HepG2 (cell line): ENCODE data around the gene HAPLN2. TPM values are rescaled to one million over a fixed set of nuclear protein-coding genes. Genes with fewer than 3 reads are reported as not detected.

Experiments
- CEBPG ChIP-seq: IDR thresholded peaks from 2 replicates; pipeline ENCODE4 v1.6.1; 2016
- RFXAP ChIP-seq: sonication (generic); formaldehyde crosslinking; IDR thresholded peaks from 2 replicates; pipeline ENCODE4 v1.4.0; 2020; ENCODE audit warnings: missing genetic modification reagents, borderline replicate concordance
- ZNF329 ChIP-seq: sonication (generic); formaldehyde crosslinking; IDR thresholded peaks from 2 replicates; pipeline ENCODE4 v1.9.0; 2021; ENCODE audit warnings: low read depth, mild to moderate bottlenecking, missing genetic modification reagents
- polyA plus RNA-seq, 8 experiments: library from polyadenylated mRNA; depleted of rRNA in 3 of 8; stranded (reverse) in 7 of 8; unstranded in 1 of 8; fragments of >200 nt; fragmentation: Illumina TruSeq in 4 of 8; extraction: Trizol in 4 of 8; gene quantifications; 2 replicates each; pipeline versions ENCODE4 v1.2.1 to v1.2.3, GENCODE V29; 2011 to 2016; ENCODE audit warnings: low read depth in 4 of 8, missing spikeins in 1 of 8, mixed read lengths in 1 of 8; ENCODE audit not compliant: insufficient read depth in 1 of 8
- total RNA-seq, 5 experiments: library from RNA; depleted of rRNA; stranded (reverse); fragments of >200 nt; fragmentation: Illumina TruSeq; extraction: Trizol; gene quantifications; 2 replicates each; pipeline ENCODE4 v1.2.3, GENCODE V29; 2016; ENCODE audit warnings: low read depth in 1 of 5
- TF ChIP-seq, protein P1 (sequence below): sonication (generic); formaldehyde crosslinking; IDR thresholded peaks from 2 replicates; pipeline ENCODE4 v1.4.0; 2020; ENCODE audit warnings: missing genetic modification reagents

HAPLN2 gene
- total and polyA plus RNA-seq, 2 of the 13 experiments (the other 11 are each of a cell fraction or from before 2014, with no cell fraction given): not detected

DNA sequence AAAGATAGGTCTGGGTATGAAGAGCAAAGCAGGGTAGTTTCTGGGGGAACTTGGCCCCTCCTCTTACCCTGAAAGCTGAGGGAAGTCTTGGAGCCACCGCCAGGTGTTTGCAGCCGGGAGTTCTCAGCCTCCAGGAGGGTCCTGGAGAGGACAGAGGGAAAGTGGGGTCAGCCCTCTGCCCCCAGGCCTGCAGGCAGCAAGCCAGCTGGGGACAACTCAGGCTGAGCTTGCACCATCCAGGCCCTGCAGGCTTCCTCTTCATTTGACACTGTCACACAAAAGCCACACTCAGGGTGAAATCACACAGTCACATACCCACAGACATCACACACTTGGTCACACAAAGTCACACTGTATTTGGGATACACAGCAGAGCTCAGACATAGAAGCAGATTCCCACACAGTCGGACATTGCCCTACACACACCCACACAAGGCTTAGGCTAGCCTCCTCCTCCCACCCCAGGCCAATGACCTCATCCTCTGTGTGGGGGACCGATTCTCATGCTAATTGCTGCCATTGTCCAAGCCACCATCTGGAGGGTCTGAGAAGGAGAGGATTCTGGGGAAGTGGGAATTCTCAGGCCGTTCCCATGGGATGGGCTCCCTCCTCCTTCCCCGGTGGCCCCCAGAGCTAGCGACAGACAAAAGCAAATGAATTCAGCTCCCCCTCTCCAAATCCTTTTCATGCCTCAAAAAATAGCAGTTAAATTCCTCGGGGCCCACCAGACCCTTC is 54.3 kb downstream of the HAPLN2 start (continued):
- no peak for TF ChIP-seq CEBPG
- no peak for TF ChIP-seq RFXAP
- no peak for TF ChIP-seq ZNF329
- TF ChIP-seq, protein P1, sequence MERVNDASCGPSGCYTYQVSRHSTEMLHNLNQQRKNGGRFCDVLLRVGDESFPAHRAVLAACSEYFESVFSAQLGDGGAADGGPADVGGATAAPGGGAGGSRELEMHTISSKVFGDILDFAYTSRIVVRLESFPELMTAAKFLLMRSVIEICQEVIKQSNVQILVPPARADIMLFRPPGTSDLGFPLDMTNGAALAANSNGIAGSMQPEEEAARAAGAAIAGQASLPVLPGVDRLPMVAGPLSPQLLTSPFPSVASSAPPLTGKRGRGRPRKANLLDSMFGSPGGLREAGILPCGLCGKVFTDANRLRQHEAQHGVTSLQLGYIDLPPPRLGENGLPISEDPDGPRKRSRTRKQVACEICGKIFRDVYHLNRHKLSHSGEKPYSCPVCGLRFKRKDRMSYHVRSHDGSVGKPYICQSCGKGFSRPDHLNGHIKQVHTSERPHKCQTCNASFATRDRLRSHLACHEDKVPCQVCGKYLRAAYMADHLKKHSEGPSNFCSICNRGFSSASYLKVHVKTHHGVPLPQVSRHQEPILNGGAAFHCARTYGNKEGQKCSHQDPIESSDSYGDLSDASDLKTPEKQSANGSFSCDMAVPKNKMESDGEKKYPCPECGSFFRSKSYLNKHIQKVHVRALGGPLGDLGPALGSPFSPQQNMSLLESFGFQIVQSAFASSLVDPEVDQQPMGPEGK: peak; percentile 36; the same call in 1 of the 2 replicates

Other genes starting within 250 kb of the HAPLN2 start
- gene MEF2D, start 118.6 kb upstream of the HAPLN2 start, total RNA-seq (2016; rRNA removed; fragmentation: Illumina TruSeq; extraction: Trizol): 1.3 and 1.6 TPM in 2 replicates
- gene MEF2D, start 118.6 kb upstream of the HAPLN2 start, polyA plus RNA-seq (2011; rRNA removed): 3.9 and 4.8 TPM in 2 replicates
- gene IQGAP3, start 46.9 kb upstream of the HAPLN2 start, total RNA-seq (2016; rRNA removed; fragmentation: Illumina TruSeq; extraction: Trizol): 6.7 and 14.1 TPM in 2 replicates
- gene IQGAP3, start 46.9 kb upstream of the HAPLN2 start, polyA plus RNA-seq (2011; rRNA removed): 12.8 and 13.5 TPM in 2 replicates
- gene TTC24, start 39.7 kb upstream of the HAPLN2 start, total RNA-seq (2016; rRNA removed; fragmentation: Illumina TruSeq; extraction: Trizol): 0.13 and 0.15 TPM in 2 replicates
- gene TTC24, start 39.7 kb upstream of the HAPLN2 start, polyA plus RNA-seq (2011; rRNA removed): 0.18 and 0.30 TPM in 2 replicates
- gene NAXE, start 27.6 kb upstream of the HAPLN2 start, total RNA-seq (2016; rRNA removed; fragmentation: Illumina TruSeq; extraction: Trizol): 37.9 and 59.4 TPM in 2 replicates
- 35.0 and 39.4 TPM in 2 replicates for gene NAXE, start 27.6 kb upstream of the HAPLN2 start, polyA plus RNA-seq (2011; rRNA removed)
- gene GPATCH4, start 17.9 kb upstream of the HAPLN2 start, total RNA-seq (2016; rRNA removed; fragmentation: Illumina TruSeq; extraction: Trizol): 37.9 and 43.4 TPM in 2 replicates
- gene GPATCH4, start 17.9 kb upstream of the HAPLN2 start, polyA plus RNA-seq (2011; rRNA removed): 19.2 and 20.0 TPM in 2 replicates
- gene BCAN, start 22.7 kb downstream of the HAPLN2 start, total RNA-seq (2016; rRNA removed; fragmentation: Illumina TruSeq; extraction: Trizol): not detected in 2 replicates
- gene BCAN, start 22.7 kb downstream of the HAPLN2 start, polyA plus RNA-seq (2011; rRNA removed): not detected in 2 replicates
- 12.7 and 16.6 TPM in 2 replicates for gene NES, start 58.0 kb downstream of the HAPLN2 start, total RNA-seq (2016; rRNA removed; fragmentation: Illumina TruSeq; extraction: Trizol)
- 1.7 and 2.5 TPM in 2 replicates for gene NES, start 58.0 kb downstream of the HAPLN2 start, polyA plus RNA-seq (2011; rRNA removed)
- gene CRABP2, start 86.2 kb downstream of the HAPLN2 start, total RNA-seq (2016; rRNA removed; fragmentation: Illumina TruSeq; extraction: Trizol): 0.21 and 0.60 TPM in 2 replicates
- 0.37 and 0.40 TPM in 2 replicates for gene CRABP2, start 86.2 kb downstream of the HAPLN2 start, polyA plus RNA-seq (2011; rRNA removed)
- gene METTL25B, start 109.1 kb downstream of the HAPLN2 start, total RNA-seq (2016; rRNA removed; fragmentation: Illumina TruSeq; extraction: Trizol): 8.1 and 11.9 TPM in 2 replicates
- gene METTL25B, start 109.1 kb downstream of the HAPLN2 start, polyA plus RNA-seq (2011; rRNA removed): 24.0 and 26.3 TPM in 2 replicates
- gene ISG20L2, start 109.4 kb downstream of the HAPLN2 start, total RNA-seq (2016; rRNA removed; fragmentation: Illumina TruSeq; extraction: Trizol): 17.8 and 19.8 TPM in 2 replicates
- 21.3 and 22.8 TPM in 2 replicates for gene ISG20L2, start 109.4 kb downstream of the HAPLN2 start, polyA plus RNA-seq (2011; rRNA removed)
- gene MRPL24, start 121.7 kb downstream of the HAPLN2 start, total RNA-seq (2016; rRNA removed; fragmentation: Illumina TruSeq; extraction: Trizol): 42.9 and 45.7 TPM in 2 replicates
- 37.7 and 38.1 TPM in 2 replicates for gene MRPL24, start 121.7 kb downstream of the HAPLN2 start, polyA plus RNA-seq (2011; rRNA removed)
- gene HDGF, start 132.3 kb downstream of the HAPLN2 start, total RNA-seq (2016; rRNA removed; fragmentation: Illumina TruSeq; extraction: Trizol): 183 and 196 TPM in 2 replicates
- gene HDGF, start 132.3 kb downstream of the HAPLN2 start, polyA plus RNA-seq (2011; rRNA removed): 128 and 156 TPM in 2 replicates
- gene PRCC, start 148.1 kb downstream of the HAPLN2 start, total RNA-seq (2016; rRNA removed; fragmentation: Illumina TruSeq; extraction: Trizol): 24.2 and 26.8 TPM in 2 replicates
- gene PRCC, start 148.1 kb downstream of the HAPLN2 start, polyA plus RNA-seq (2011; rRNA removed): 40.5 and 46.3 TPM in 2 replicates
- gene SH2D2A, start 197.4 kb downstream of the HAPLN2 start, total RNA-seq (2016; rRNA removed; fragmentation: Illumina TruSeq; extraction: Trizol): 0.59 and 0.73 TPM in 2 replicates
- 0.56 and 0.57 TPM in 2 replicates for gene SH2D2A, start 197.4 kb downstream of the HAPLN2 start, polyA plus RNA-seq (2011; rRNA removed)
- gene INSRR, start 239.7 kb downstream of the HAPLN2 start, total RNA-seq (2016; rRNA removed; fragmentation: Illumina TruSeq; extraction: Trizol): not detected in 2 replicates
- not detected in 2 replicates for gene INSRR, start 239.7 kb downstream of the HAPLN2 start, polyA plus RNA-seq (2011; rRNA removed)
- not detected in 2 replicates for gene NTRK1, start 241.4 kb downstream of the HAPLN2 start, total RNA-seq (2016; rRNA removed; fragmentation: Illumina TruSeq; extraction: Trizol)
- not detected in 2 replicates for gene NTRK1, start 241.4 kb downstream of the HAPLN2 start, polyA plus RNA-seq (2011; rRNA removed)